Neuronal stem cell (in vitro differentiated cells): ENCODE results near the gene TMC1.
A peak's percentile ranks its signal among the peaks of the same experiment; 100 is the strongest.

ENCODE experiments used
- DNase-seq: peaks from one replicate; pipeline ENCODE4 v3.0.0-alpha.2; 2013; ENCODE audit warnings: low spot score
- H2AFZ ChIP-seq: one replicate; pipeline ENCODE4 v1.6.1; 2013; ENCODE audit warnings: mild to moderate bottlenecking, low read length, inconsistent platforms
- H2AK5ac ChIP-seq: 2 replicates; pipeline ENCODE4 v1.6.1; 2013; ENCODE audit warnings: low read depth, mild to moderate bottlenecking, inconsistent platforms, low read length, moderate library complexity, mixed read lengths
- H2BK120ac ChIP-seq: 2 replicates; pipeline ENCODE4 v1.6.1; 2013; ENCODE audit warnings: low read depth, mild to moderate bottlenecking, inconsistent platforms, low read length, moderate library complexity, mixed read lengths
- H2BK12ac ChIP-seq: one replicate; pipeline ENCODE4 v1.6.1; 2013; ENCODE audit warnings: low read length, inconsistent platforms
- H2BK15ac ChIP-seq: 2 replicates; pipeline ENCODE4 v1.6.1; 2013; ENCODE audit warnings: mild to moderate bottlenecking, low read length, inconsistent platforms, mixed read lengths
- H2BK5ac ChIP-seq: one replicate; pipeline ENCODE4 v1.6.1; 2013; ENCODE audit warnings: inconsistent platforms, mild to moderate bottlenecking, low read length, moderate library complexity
- H3K14ac ChIP-seq: one replicate; pipeline ENCODE4 v1.6.1; 2013; ENCODE audit warnings: low read length, inconsistent platforms
- H3K18ac ChIP-seq: 2 replicates; pipeline ENCODE4 v1.6.1; 2013; ENCODE audit warnings: low read length, inconsistent platforms
- H3K23ac ChIP-seq: 2 replicates; pipeline ENCODE4 v1.6.1; 2013; ENCODE audit warnings: low read depth, mild to moderate bottlenecking, mixed read lengths, low read length, inconsistent platforms; ENCODE audit not compliant: poor library complexity
- H3K27ac ChIP-seq: replicated peaks from 3 replicates; pipeline ENCODE4 v1.5.1; 2013; ENCODE audit warnings: low read length, inconsistent platforms
- H3K27me3 ChIP-seq, 3 experiments: 2 replicates each; pipeline ENCODE4 v1.6.1; 2013; ENCODE audit warnings: low read length in 3 of 3, mild to moderate bottlenecking in 2 of 3, inconsistent platforms in 1 of 3, low read depth in 1 of 3, mixed read lengths in 1 of 3, moderate library complexity in 1 of 3; ENCODE audit not compliant: control insufficient read depth in 3 of 3, insufficient read depth in 3 of 3
- H3K36me3 ChIP-seq, 2 donors: replicated peaks in 1 of 2; 2 replicates each; pipeline ENCODE4 v1.6.1; 2013; ENCODE audit warnings: low read length in 2 of 2; ENCODE audit not compliant: control insufficient read depth in 2 of 2, insufficient read depth in 2 of 2
- H3K4ac ChIP-seq: 2 replicates; pipeline ENCODE4 v1.6.1; 2013; ENCODE audit warnings: inconsistent platforms, mild to moderate bottlenecking, low read length, moderate library complexity
- H3K4me1 ChIP-seq, 2 donors: 1 replicate in 1 of 2; 2 replicates in 1 of 2; pipeline ENCODE4 v1.6.1; 2013; ENCODE audit warnings: low read length in 2 of 2, low read depth in 1 of 2; ENCODE audit not compliant: control insufficient read depth in 2 of 2, insufficient read depth in 1 of 2
- H3K4me2 ChIP-seq: one replicate; pipeline ENCODE4 v1.6.1; 2013; ENCODE audit warnings: mild to moderate bottlenecking, low read length, inconsistent platforms; ENCODE audit not compliant: insufficient read depth, poor library complexity, severe bottlenecking
- H3K4me3 ChIP-seq, 2 donors: 2 replicates each; pipeline ENCODE4 v1.5.1; 2013; ENCODE audit warnings: low read length in 2 of 2, mild to moderate bottlenecking in 2 of 2, inconsistent platforms in 1 of 2, moderate library complexity in 1 of 2
- H3K79me1 ChIP-seq: one replicate; pipeline ENCODE4 v1.6.1; 2013; ENCODE audit warnings: low read depth, mild to moderate bottlenecking, inconsistent platforms, low read length, moderate library complexity
- H3K9ac ChIP-seq: one replicate; pipeline ENCODE4 v1.6.1; 2013; ENCODE audit warnings: mild to moderate bottlenecking, low read depth, low read length, inconsistent platforms; ENCODE audit not compliant: poor library complexity
- H3K9me3 ChIP-seq, 2 donors: replicated peaks in 1 of 2; 2 replicates each; pipeline versions ENCODE3 to v1.6.1; 2013; ENCODE audit warnings: low read length in 2 of 2, mild to moderate bottlenecking in 2 of 2, inconsistent platforms in 1 of 2, low read depth in 1 of 2, mixed read lengths in 1 of 2, moderate library complexity in 1 of 2; ENCODE audit not compliant: control insufficient read depth in 2 of 2, insufficient read depth in 1 of 2
- H4K8ac ChIP-seq: one replicate; pipeline ENCODE4 v1.6.1; 2013; ENCODE audit warnings: low read depth, mild to moderate bottlenecking, inconsistent platforms, low read length, moderate library complexity
- H4K91ac ChIP-seq: one replicate; pipeline ENCODE4 v1.6.1; 2013; ENCODE audit warnings: low read length, low read depth, mild to moderate bottlenecking, inconsistent platforms; ENCODE audit not compliant: poor library complexity
- WGBS, 2 donors: extraction: QIAGEN DNeasy Blood & Tissue Kit; methylation state at CpG; one replicate each; pipeline ENCODE4 v1.1.7; 2013; ENCODE audit warnings: missing lambda C conversion rate in 2 of 2, mixed read lengths in 1 of 2; ENCODE audit not compliant: insufficient read length in 2 of 2, insufficient replicate concordance in 1 of 2; ENCODE audit errors: extremely low coverage in 2 of 2; 5-methylcytosine and 5-hydroxymethylcytosine counted together

Gene TMC1

DNA sequence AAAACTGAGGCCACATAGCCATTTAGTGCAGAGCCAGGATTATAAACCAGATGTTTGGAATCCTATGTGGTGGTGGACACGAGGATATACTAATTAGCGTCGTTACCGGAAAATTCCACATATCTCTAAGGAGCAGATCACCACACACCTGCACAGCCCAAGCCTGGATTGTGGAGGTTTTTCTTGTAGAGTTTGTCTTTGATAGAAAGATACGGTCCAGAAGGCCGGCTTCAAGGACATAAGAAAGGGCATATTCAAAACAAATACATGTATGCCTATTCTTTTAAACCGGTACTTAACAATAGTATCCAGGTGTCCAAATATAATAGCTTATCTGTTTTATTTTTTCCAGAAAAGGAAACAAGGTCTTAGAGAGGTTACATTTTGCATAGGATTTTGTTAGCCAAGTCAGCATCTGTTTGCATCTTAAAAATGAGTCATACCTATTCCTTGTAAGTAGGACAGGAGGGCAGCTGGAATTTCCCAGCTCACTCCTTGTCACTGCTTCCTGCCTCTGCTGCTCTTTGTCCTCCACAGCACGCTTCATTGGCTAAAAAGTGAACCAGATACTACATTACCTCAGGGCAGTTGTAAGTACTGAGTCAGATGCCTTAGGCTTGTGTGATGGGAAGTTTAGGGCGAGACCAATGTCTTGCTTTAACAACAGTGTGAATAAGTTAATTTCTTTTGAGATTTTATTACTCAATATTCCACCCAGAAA, 3.6 kb downstream of the TMC1 start:
- Histone ChIP-seq H3K4me3 (no peak overlapping the region), H3K14ac (no peak overlapping the region), H2BK15ac (no peak overlapping the region), H3K79me1 (no peaks in the 10 kb centered on the region), H3K9me3 (no peaks in the 10 kb centered on the region), H4K8ac (no peak overlapping the region), H2AK5ac (no peak overlapping the region), H2BK5ac (no peak overlapping the region), H3K4me2 (no peak overlapping the region), H3K23ac (no peak overlapping the region), H3K9ac (no peak overlapping the region), H3K27ac (peak overlapping the region; percentile 33), H2BK12ac (no peak overlapping the region), H3K18ac (no peak overlapping the region), H3K36me3 (no peaks in the 10 kb centered on the region), H4K91ac (no peak overlapping the region), H3K4me1 (peaks cover 14% of the 10 kb centered on the region in 2 donors), H2BK120ac (no peak overlapping the region), H3K27me3 (no peaks in the 10 kb centered on the region), H2AFZ (peak overlapping the region; percentile 26), H3K4ac (no peak overlapping the region)
- peak; percentile 29 for DNase-seq
- no CpG with 5 or more reads among the region's 9 CpGs for WGBS, 2 donors

DNA sequence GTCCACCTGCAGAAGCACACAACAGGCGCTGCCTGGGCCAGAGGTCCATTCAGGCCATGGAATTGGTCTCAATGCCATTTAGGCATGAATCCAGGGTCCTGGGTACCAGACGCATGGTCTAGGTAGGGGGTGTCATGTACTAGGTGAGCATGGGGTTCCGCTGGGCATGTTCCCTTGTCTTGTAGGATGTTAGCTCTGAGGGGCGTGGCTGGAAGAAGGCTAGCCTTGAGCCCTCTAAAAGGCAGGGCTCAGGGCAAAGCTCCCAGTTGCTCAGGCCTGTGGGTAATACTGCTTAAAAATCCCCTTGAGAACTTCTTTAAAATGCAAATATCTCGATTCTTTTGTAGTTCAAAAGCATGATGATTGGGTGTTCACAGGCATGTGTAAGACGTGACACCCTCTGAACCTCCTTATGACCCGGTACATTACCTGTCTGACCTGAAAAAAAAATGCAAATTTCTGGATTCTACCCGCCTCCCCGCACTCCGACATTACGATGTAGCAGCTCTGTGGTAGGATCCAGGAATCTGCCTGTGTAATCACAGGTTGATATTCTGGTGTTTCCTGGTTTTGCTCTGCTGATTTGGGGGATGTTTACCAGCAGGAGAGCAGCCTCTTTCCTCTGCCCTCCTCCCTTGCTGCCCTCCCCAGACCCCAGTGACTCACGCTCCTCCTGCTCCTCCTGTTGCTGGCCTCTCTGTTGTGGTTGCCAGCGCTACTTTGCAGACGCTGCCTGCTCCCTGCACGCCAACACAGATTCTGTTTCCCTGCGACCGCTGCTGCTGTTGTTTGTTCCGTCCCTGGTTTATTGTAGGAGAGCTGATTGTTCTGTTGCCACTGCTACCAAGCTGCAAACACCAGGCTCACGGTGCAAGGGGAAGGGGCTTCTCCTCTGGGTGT, 5.7 kb downstream of the TMC1 start:
- Histone ChIP-seq H2BK120ac (no peak overlapping the region), H4K91ac (no peak overlapping the region), H3K4me3 (peak overlapping the region in 1 of 2 donors; percentile 46), H3K9me3 (no peaks in the 10 kb centered on the region), H3K4me1 (peaks cover 14% of the 10 kb centered on the region in 2 donors), H3K18ac (peak overlapping the region; percentile 54), H4K8ac (peak overlapping the region; percentile 21), H3K4ac (no peak overlapping the region), H2BK5ac (no peak overlapping the region), H3K79me1 (no peaks in the 10 kb centered on the region), H3K14ac (no peak overlapping the region), H2BK12ac (no peak overlapping the region), H2AFZ (peak overlapping the region; percentile 86), H2AK5ac (no peak overlapping the region), H3K27me3 (no peaks in the 10 kb centered on the region), H2BK15ac (no peak overlapping the region), H3K27ac (peak overlapping the region; percentile 76), H3K4me2 (peak overlapping the region; percentile 44), H3K36me3 (no peaks in the 10 kb centered on the region), H3K23ac (no peak overlapping the region), H3K9ac (no peak overlapping the region)
- no CpG with 5 or more reads among the region's 19 CpGs for WGBS, 2 donors
- DNase-seq = peak; percentile 62

DNA sequence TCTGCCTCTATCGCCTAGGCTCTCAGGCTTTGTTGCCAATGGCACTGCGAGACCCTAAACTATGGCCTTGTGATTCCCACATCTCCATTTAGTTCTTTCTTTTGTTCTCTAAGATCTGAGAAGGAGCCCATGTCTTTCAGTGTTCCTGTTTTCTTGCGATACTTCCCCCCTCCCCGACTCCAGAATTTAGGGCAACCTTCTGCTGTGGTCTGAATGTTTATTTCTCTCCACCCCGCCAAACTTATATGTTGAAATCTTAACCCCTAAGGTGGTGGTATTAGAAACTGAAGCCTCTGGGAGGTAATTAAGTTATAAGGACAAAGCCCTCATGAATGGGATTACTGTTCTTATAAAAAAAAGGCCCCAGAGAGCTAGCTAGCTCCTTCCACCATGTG, 6.4 kb downstream of the TMC1 start:
- no peak overlapping the region for H3K23ac ChIP-seq
- DNase-seq = no peak
- H4K91ac ChIP-seq = no peak overlapping the region
- peaks cover 14 to 15% of the 10 kb centered on the region in 2 donors for H3K4me1 ChIP-seq
- H3K9ac ChIP-seq = no peak overlapping the region
- H3K14ac ChIP-seq = no peak overlapping the region
- no peak overlapping the region for H2BK12ac ChIP-seq
- H3K36me3 ChIP-seq = no peaks in the 10 kb centered on the region
- peak overlapping the region; percentile 86 for H2AFZ ChIP-seq
- peak overlapping the region; percentile 54 for H3K18ac ChIP-seq
- peak overlapping the region in 1 of 2 donors; percentile 46 for H3K4me3 ChIP-seq
- H2BK5ac ChIP-seq = no peak overlapping the region
- H2AK5ac ChIP-seq = no peak overlapping the region
- H2BK120ac ChIP-seq = no peak overlapping the region
- no peaks in the 10 kb centered on the region for H3K79me1 ChIP-seq
- H3K27me3 ChIP-seq = no peaks in the 10 kb centered on the region
- no CpG with 5 or more reads among the region's 5 CpGs for WGBS, 2 donors
- peak overlapping the region; percentile 21 for H4K8ac ChIP-seq
- H3K27ac ChIP-seq = peak overlapping the region; percentile 76
- no peak overlapping the region for H2BK15ac ChIP-seq
- no peaks in the 10 kb centered on the region for H3K9me3 ChIP-seq
- H3K4ac ChIP-seq = no peak overlapping the region
- H3K4me2 ChIP-seq = peak overlapping the region; percentile 13

DNA sequence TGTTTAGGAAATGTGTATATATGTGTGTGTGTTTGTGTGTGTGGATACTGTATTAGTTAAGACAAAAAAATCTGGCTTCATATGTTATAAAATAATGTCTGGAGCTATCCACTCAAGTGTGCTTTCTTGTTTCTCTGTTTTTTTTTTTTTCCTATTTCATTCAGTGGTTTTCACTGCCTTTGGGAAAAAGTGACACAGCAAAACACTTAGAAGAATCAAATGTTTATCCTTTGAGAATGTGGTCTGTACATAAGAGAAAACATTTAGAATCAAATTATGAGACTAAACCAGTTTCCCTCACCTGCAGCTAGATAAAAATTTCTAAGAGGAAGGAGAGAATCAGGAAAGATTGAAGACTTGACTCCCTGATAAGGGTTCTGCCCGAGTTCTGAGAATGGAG, 8.1 kb downstream of the TMC1 start:
- Histone ChIP-seq H3K36me3 (no peaks in the 10 kb centered on the region), H3K27me3 (no peaks in the 10 kb centered on the region), H3K18ac (no peak overlapping the region), H3K23ac (no peak overlapping the region), H4K8ac (no peak overlapping the region), H4K91ac (no peak overlapping the region), H3K4me1 (peaks cover 14 to 15% of the 10 kb centered on the region in 2 donors), H3K14ac (no peak overlapping the region), H3K4ac (no peak overlapping the region), H3K9me3 (no peaks in the 10 kb centered on the region), H2BK15ac (no peak overlapping the region), H2BK12ac (no peak overlapping the region), H2AK5ac (no peak overlapping the region), H3K9ac (no peak overlapping the region), H3K4me2 (no peak overlapping the region), H3K27ac (no peak overlapping the region), H2BK120ac (no peak overlapping the region), H3K79me1 (no peaks in the 10 kb centered on the region), H3K4me3 (no peak overlapping the region), H2BK5ac (no peak overlapping the region), H2AFZ (no peak overlapping the region)
- DNase-seq = no peak
- WGBS, 2 donors = no CpG with 5 or more reads among the region's 1 CpG
